ELR (cell line): Measurements from ENCODE around the gene ACOX3.

ENCODE experiments used
- DNase-seq: peaks from one replicate; pipeline ENCODE4 v3.0.0-alpha.2; 2015; ENCODE audit warnings: low read depth

The ACOX3 gene

GRCh38 chr4:8467016-8467415 lies 26.5 kb upstream of the ACOX3 start:
- no peak for DNase-seq

GRCh38 chr4:8465615-8466611 lies 25.4 kb upstream of the ACOX3 start:
- DNase-seq, result no peak

- DNase-seq, result no peak
These were observed 23.9 kb upstream of the ACOX3 start for GRCh38 chr4:8464381-8464780.

- no peak for DNase-seq
These were observed 23.3 kb upstream of the ACOX3 start for GRCh38 chr4:8463811-8464210.

- DNase-seq, result no peak
These were observed 21.1 kb upstream of the ACOX3 start for GRCh38 chr4:8461616-8462015.

- DNase-seq, result no peak
These were observed 20.6 kb upstream of the ACOX3 start for GRCh38 chr4:8461086-8461485.

GRCh38 chr4:8459867-8460445 lies 19.4 kb upstream of the ACOX3 start:
- DNase-seq, result peak; percentile 20

- no peak for DNase-seq
These were observed 17.2 kb upstream of the ACOX3 start for GRCh38 chr4:8457646-8458252.

- DNase-seq, result no peak
These were observed 13.4 kb upstream of the ACOX3 start for GRCh38 chr4:8453957-8454356.

- DNase-seq, result no peak
These were observed 11.1 kb upstream of the ACOX3 start for GRCh38 chr4:8451440-8452182.

- DNase-seq, result no peak
These were observed 5.6 kb upstream of the ACOX3 start for GRCh38 chr4:8446122-8446521.

- no peak for DNase-seq
These were observed 3.3 kb upstream of the ACOX3 start for GRCh38 chr4:8443801-8444200.

- no peak for DNase-seq
These were observed 2.3 kb upstream of the ACOX3 start for GRCh38 chr4:8442596-8443358.

- DNase-seq, result no peak
These were observed 1.1 kb upstream of the ACOX3 start for GRCh38 chr4:8441499-8442091.

GRCh38 chr4:8439914-8440491 lies 520 bp downstream of the ACOX3 start:
- DNase-seq, result no peak

- no peak for DNase-seq
These were observed 1.4 kb downstream of the ACOX3 start for GRCh38 chr4:8439168-8439567.

- DNase-seq, result no peak
These were observed 1.8 kb downstream of the ACOX3 start for GRCh38 chr4:8438743-8439142.

- no peak for DNase-seq
These were observed 3.2 kb downstream of the ACOX3 start for GRCh38 chr4:8437281-8437680.

- DNase-seq, result no peak
These were observed 4.8 kb downstream of the ACOX3 start for GRCh38 chr4:8435656-8436121.

- no peak for DNase-seq
These were observed 6.1 kb downstream of the ACOX3 start for GRCh38 chr4:8434251-8435073.
